ENCODE results near the gene KRT28. TPM values are rescaled to one million over a fixed set of nuclear protein-coding genes. Genes with fewer than 3 reads are reported as not detected.

KRT28 gene
- total and polyA plus RNA-seq, 2 experiments from 2014 or later, result not detected

GRCh38 chr17:40791111-40791510 lies 8.6 kb downstream of the KRT28 start:
- Mint-ChIP-seq H3K36me3 (ENCODE audit: low read depth) (no peaks in the 10 kb centered on the region), H3K9me3 (no peaks in the 10 kb centered on the region), H3K4me1 (no peaks in the 10 kb centered on the region), H3K4me3 (no peak overlapping the region), H3K27me3 (ENCODE audit: insufficient read depth, low read depth, poor library complexity) (peaks cover 2% of the 10 kb centered on the region), H3K27ac (no peak overlapping the region)
- Histone ChIP-seq H3K4me1 (ENCODE audit: insufficient read depth) (no peaks in the 10 kb centered on the region), H4K20me1 (replicated peaks; ENCODE audit: insufficient read depth) (no peaks in the 10 kb centered on the region), H3K79me2 (replicated peaks; ENCODE audit: insufficient read depth) (no peaks in the 10 kb centered on the region), H3K9me2 (ENCODE audit: insufficient read depth) (no peaks in the 10 kb centered on the region), H3F3A (replicated peaks; ENCODE audit: low read depth) (no peaks in the 10 kb centered on the region), H3K27me3 (ENCODE audit: insufficient read depth) (no peaks in the 10 kb centered on the region), H3K4me2 (no peak overlapping the region), H3K36me3 (ENCODE audit: insufficient read depth) (no peaks in the 10 kb centered on the region), H2AFZ (no peak overlapping the region), H3K27ac (ENCODE audit: low read depth) (no peak overlapping the region), H3K4me3 (no peak overlapping the region)
- TF ChIP-seq NANOG (IDR thresholded peaks at IDR 0.05; ENCODE audit: borderline replicate concordance), result no peak
- no peak for TF ChIP-seq CTCF (conservative IDR thresholded peaks at IDR 0.05; ENCODE audit: low read depth in 2 of 2)
- no peak for TF ChIP-seq EZH2phosphoT487 (IDR thresholded peaks at IDR 0.05; ENCODE audit: unreplicated experiment)
- no peak for TF ChIP-seq JUNB (IDR thresholded peaks at IDR 0.05; ENCODE audit: unreplicated experiment)
- no peak for TF ChIP-seq REST (IDR thresholded peaks at IDR 0.05; ENCODE audit: unreplicated experiment)
- TF ChIP-seq EZH2 (IDR thresholded peaks at IDR 0.05; ENCODE audit: low read depth, unreplicated experiment), result no peak
- TF ChIP-seq ETS1 (IDR thresholded peaks at IDR 0.05), result no peak
- TF ChIP-seq ZNF462 (CRISPR knock-in tag; IDR thresholded peaks at IDR 0.05), result no peak
- no peak for TF ChIP-seq CREB1 (CRISPR knock-in tag; IDR thresholded peaks at IDR 0.05; ENCODE audit: low read depth)
- no peak for TF ChIP-seq ZNF114 (CRISPR knock-in tag; IDR thresholded peaks at IDR 0.05)
- TF ChIP-seq POLR2AphosphoS5 (IDR thresholded peaks at IDR 0.05; ENCODE audit: low read depth), result no peak
- no peak for TF ChIP-seq STAT1 (IDR thresholded peaks at IDR 0.05; ENCODE audit: unreplicated experiment)
- no peak for TF ChIP-seq ZNF331 (CRISPR knock-in tag; IDR thresholded peaks at IDR 0.05; ENCODE audit: low read depth)
- ATAC-seq (no peak), DNase-seq (ENCODE audit: low spot score) (no peak)

Measured in GM23338 (cell line).